GM21576 (cell line): ENCODE results near the gene PRKAG2.

ENCODE experiments used
- ATAC-seq: cut with Tn5 transposase; IDR thresholded peaks from one replicate; pipeline ENCODE4 v1.9.1; 2021; ENCODE audit warnings: mild to moderate bottlenecking, moderate library complexity; ENCODE audit not compliant: unreplicated experiment

The PRKAG2 gene

DNA sequence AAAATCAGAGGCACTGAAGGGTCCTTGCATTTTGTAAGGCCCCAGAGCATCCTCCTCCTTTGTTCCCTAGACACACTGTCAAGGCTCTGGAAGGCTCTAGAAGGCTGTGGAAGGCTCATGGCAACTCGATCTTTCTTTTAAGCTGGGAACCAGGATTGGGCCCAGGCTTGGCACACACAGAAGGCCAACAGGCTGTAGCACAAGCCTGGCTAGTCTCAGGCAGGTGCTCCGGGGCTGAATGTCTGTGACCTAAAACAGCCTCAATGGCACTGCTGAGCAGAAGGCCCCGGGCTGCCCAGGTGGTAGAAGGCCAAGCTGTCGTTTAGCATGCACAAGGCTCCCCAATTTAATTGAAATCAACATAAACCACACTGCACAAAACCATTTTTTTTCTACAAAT lies 55.7 kb downstream of the PRKAG2 start:
- ATAC-seq, result no peak

- no peak for ATAC-seq
Observed at GRCh38 chr7:151820491-151821105, 56.3 kb downstream of the PRKAG2 start.

- ATAC-seq, result no peak
Observed at GRCh38 chr7:151819866-151820265, 57.0 kb downstream of the PRKAG2 start.

GRCh38 chr7:151818674-151819519 lies 58.0 kb downstream of the PRKAG2 start:
- no peak for ATAC-seq

DNA sequence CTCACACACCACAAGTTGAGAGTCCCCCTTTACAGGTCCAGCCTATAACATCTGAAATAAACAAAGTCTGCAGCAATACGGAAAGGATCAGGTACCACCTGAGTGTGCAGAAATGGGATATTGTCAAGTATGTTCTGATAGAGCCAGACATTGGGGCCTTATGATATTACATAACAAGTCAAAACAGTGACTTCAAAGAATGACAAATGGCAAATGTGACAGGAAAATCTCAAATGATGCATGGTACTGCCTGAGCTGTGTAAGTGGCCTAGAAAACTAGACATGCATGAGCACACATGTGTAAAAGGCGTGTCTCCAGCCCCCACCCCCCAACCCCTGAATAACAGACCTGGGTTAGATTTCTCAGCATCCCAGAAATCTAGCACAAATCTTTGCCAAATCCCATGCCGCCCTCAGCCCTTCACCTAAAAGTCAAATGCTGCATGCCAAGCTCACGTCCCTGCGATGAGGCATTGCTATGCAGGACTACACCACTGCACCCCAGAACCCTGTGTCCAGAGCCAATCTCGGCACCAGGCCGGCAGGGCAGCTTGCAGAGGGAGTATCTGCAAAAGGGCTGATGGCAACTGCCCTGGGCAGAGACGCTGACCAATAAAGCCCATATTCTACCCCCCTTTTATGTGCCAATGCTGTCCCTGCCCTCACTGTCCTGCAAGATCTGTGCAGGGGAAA lies 58.8 kb downstream of the PRKAG2 start:
- no peak for ATAC-seq

DNA sequence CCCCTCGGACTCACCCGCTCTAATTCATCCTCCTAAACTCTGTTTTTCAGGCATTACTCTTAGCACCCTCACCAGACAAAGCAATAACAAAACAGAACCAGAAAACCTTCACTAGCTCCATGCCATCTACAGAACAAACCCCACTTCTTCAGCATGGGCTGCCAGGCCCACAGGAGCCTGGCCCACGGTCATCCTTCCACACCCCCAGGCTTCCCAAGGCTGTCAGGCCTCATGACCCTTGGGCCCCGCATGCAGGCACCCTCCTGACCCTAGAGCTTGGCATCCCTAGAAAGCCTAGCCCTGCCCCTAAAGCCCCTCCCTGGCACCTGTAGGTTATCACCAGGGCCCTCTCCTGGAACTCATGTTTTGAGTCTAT lies 59.6 kb downstream of the PRKAG2 start:
- no peak for ATAC-seq

GRCh38 chr7:151816562-151817314 lies 60.2 kb downstream of the PRKAG2 start:
- no peak for ATAC-seq

- ATAC-seq, result no peak
Observed at GRCh38 chr7:151815419-151815818, 61.5 kb downstream of the PRKAG2 start.

GRCh38 chr7:151814400-151815009 lies 62.4 kb downstream of the PRKAG2 start:
- ATAC-seq, result no peak

DNA sequence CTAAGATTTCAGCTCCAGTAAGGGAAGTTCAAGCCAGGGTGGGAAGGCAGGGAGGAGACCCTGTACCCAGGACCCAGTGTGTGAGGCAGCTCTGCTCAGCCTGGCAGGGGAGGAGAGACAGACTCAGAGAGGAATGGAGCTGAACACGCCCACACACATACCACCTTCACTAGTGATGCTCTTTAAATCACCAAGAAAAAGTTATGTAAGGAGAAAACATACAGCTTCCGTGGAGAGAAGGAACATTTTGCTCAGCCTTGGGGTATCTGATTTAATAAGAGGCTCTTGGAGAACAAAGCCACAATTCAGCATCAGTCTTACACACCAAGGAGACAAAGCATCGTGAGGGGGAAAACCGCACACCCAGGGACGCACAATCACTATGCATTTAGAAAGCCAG lies 62.9 kb downstream of the PRKAG2 start:
- ATAC-seq, result no peak

- ATAC-seq, result no peak
Observed at GRCh38 chr7:151813445-151813844, 63.5 kb downstream of the PRKAG2 start.

DNA sequence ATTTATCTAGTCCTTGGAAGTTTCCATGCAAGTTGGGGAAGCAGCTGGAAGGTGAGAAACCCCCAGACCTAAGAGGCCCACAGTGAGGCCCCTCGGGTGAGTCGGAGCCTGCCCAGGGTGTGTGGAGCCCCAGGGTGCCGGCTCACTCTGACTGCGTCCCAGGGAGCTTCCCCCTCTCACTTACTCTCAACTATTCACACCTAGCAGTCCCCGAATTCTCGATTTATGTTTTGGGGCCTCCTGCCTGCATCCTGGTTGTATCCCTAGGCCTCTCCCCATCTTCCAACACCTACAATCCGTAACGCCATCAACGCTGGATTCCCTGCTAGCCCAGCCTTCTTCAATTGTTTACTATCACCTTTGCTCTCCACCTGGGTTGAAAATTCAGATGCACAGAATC lies 63.9 kb downstream of the PRKAG2 start:
- ATAC-seq, result no peak

- no peak for ATAC-seq
Observed at GRCh38 chr7:151810441-151811232, 66.3 kb downstream of the PRKAG2 start.

GRCh38 chr7:151809864-151810170 lies 67.1 kb downstream of the PRKAG2 start:
- ATAC-seq, result no peak

DNA sequence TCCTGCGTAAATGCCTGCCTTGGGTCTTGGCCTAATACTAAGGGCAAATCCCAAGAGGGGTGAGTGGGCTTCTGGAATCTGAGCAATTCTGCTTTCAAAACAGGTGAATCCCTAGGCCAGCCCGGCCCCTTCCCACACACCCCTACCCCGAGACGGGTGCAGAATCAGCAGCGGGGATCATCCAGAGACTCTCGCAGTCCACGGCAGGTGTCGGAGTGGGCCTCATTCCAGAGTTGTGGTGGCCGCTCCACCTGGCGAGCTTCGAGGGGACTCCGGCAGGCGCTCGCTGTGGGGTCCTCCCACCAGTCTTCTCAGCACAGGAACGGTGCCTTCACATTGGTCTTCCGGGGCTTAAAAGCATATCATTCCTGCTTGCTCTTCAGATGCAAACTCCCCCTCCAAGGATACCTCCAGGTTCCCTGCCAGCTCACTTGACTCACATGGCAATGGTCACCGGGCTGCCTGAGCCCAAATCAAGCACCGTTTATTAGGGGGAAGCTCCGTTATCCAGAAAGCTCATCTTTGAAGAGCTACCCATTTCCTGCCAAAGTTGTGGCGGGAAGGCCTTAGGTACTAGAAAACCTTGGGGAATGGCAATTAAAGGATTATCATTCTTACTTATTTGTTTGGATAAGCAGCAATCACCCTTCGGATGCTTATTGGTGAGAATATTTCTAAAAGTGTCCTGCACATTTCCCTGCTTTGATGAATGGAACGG lies 67.6 kb downstream of the PRKAG2 start:
- ATAC-seq, result no peak

DNA sequence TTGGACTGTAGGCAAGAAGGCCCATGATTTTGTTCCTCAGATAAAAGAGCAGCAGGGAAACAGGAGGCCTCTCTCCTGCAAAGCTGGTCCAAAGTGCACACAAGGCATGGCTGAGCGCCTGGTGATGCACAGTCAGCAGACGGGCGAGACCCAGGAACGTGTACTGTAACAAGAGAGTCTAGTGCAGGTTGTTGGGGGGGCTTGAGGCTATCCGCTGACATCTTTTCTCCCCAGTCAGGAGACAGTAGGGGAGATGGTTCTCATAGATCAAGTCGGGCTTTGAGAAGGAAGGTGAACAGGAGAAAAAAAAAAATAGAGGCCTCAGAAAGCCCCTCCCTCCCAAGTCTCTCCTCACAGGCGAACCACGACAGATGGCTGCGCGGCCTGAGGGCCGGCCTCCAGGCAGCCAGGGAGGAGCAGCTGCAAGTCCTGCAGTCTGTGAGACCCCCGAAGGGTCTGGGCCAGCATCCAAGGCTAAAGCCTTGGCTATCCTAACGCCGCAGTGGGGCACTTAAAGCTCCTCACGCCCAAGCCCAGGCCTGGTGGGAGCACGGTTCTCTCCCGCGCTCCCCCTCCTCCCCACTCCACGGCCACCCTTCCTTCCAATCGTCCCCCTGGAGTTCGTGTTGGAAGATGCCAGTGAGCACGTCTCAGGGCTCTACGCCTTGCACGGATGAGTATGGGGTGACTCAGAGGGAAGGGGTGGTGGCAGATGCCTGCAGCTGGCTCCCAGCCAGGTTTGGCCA lies 68.3 kb downstream of the PRKAG2 start:
- no peak for ATAC-seq

DNA sequence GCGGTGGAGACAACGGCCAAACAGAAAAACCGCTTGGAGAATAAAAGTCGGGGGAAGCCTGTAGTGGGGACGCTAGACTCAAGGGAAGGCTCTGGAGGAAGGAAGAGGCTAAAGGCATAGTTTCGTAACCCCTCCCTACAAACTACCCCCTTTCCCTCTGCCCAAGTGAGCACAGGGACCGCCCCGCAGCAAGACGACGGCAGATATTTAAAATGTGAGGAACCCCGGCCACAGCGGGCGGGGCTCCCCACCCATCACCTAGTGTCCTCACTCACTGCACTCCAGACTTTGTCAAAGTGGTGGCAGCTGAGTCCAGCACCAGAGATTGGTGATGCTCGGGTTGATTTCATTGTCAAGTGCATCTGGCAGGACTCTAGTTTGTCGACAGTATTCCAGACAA lies 69.1 kb downstream of the PRKAG2 start:
- no peak for ATAC-seq

DNA sequence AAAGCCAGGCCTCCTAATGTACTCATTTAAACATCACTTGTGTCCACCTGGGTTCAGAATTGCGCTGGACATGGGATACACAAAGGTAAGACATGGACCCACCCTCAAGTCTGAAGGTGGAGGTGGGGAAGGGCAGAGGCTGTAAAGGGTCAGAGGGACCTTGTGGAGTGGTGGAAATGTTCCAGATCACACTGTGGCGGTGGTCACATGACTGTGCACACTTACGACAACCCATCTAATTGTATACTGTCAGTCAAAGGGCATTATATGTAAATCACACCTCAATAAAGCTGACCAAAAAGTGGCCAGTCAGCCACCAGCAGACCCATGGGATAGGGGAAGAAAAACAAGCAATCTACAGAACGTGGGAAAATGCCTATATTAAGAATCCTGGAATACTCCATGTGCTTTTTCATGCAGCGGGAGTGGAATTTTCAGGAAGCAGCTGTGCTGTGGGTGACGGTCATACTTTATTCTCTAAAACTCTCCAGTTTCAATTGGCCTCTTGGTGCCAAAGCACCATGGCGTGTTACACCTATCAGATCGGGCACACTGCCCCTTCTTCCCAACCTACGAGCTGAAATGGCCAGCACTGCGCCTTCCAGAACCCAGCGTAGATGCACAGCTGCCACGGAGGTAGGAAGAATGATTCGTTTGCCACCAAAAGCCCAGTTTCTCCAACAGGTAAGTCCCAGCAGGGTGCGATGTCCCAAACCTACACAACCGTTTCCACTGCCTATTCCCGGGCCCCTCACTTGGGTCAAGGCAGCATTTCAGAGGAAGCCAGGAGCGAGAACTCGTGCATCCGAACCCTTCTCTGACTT lies 69.8 kb downstream of the PRKAG2 start:
- ATAC-seq, result no peak
